H1 (cell line): ENCODE data around the gene ZNF576. TPM values are rescaled to one million over a fixed set of nuclear protein-coding genes. Genes with fewer than 3 reads are reported as not detected.

ENCODE experiments used
- CTCF ChIA-PET: fragments of 300-600 bp; sonication (Branson Sonifier 250); formaldehyde crosslinking; loops from one replicate; lab custom pipeline; 2021; ENCODE audit not compliant: partially characterized antibody; lab: Charles Lee
- POLR2A ChIA-PET: fragments of 300-600 bp; sonication (Branson Sonifier 250); formaldehyde crosslinking; loops from one replicate; lab custom pipeline; 2021; ENCODE audit warnings: inconsistent platforms; ENCODE audit not compliant: partially characterized antibody; lab: Charles Lee
- DNase-seq, 2 experiments: peaks; one replicate each; pipeline versions ENCODE4 v3.0.0 to v3.0.0-alpha.2; 2010 to 2022; ENCODE audit warnings: low spot score in 2 of 2, low read depth in 1 of 2, mixed read lengths in 1 of 2
- FAIRE-seq: peaks from 2 replicates; lab custom pipeline; 2011; peaks lifted over from hg19 to GRCh38; lab: Jason Lieb, UNC
- H2AFZ ChIP-seq: 2 replicates; pipeline ENCODE4 v1.8.1; 2012; ENCODE audit warnings: low read length, inconsistent platforms
- H2AK5ac ChIP-seq: 2 replicates; pipeline ENCODE4 v1.6.1; 2013; ENCODE audit warnings: low read depth, low read length
- H2BK120ac ChIP-seq: replicated peaks from 2 replicates; pipeline ENCODE3; 2013; ENCODE audit warnings: low read depth, low read length, inconsistent platforms
- H2BK12ac ChIP-seq: 2 replicates; pipeline ENCODE4 v1.6.1; 2013; ENCODE audit warnings: low read depth, low read length
- H2BK15ac ChIP-seq: 2 replicates; pipeline ENCODE4 v1.6.1; 2013; ENCODE audit warnings: low read length
- H2BK20ac ChIP-seq: 2 replicates; pipeline ENCODE4 v1.6.1; 2013; ENCODE audit warnings: low read length
- H2BK5ac ChIP-seq: 2 replicates; pipeline ENCODE4 v1.6.1; 2013; ENCODE audit warnings: low read depth, low read length
- H3K14ac ChIP-seq: 2 replicates; pipeline ENCODE4 v1.6.1; 2013; ENCODE audit warnings: inconsistent platforms; ENCODE audit not compliant: insufficient read length
- H3K18ac ChIP-seq: 2 replicates; pipeline ENCODE4 v1.6.1; 2013; ENCODE audit warnings: low read length; ENCODE audit errors: extremely low read depth
- H3K23ac ChIP-seq: 2 replicates; pipeline ENCODE4 v1.6.1; 2013; ENCODE audit warnings: inconsistent platforms; ENCODE audit not compliant: insufficient read length
- H3K23me2 ChIP-seq: 2 replicates; pipeline ENCODE4 v1.6.1; 2013; ENCODE audit warnings: low read depth, low read length
- H3K27ac ChIP-seq: 2 replicates; pipeline ENCODE4 v1.6.1; 2011; ENCODE audit warnings: low read depth, low read length, inconsistent platforms
- H3K27me3 ChIP-seq, 4 experiments: replicated peaks in 1 of 4; 1 replicate in 1 of 4; 2 replicates in 3 of 4; pipeline versions ENCODE4 v1.6.1 to v1.8.1; 2011 to 2013; ENCODE audit warnings: low read length in 3 of 4, mild to moderate bottlenecking in 3 of 4, inconsistent platforms in 2 of 4, mixed read lengths in 2 of 4, moderate library complexity in 1 of 4; ENCODE audit not compliant: control insufficient read depth in 3 of 4, insufficient read depth in 3 of 4; ENCODE audit errors: extremely low read depth in 1 of 4
- H3K36me3 ChIP-seq, 4 experiments: 2 replicates each; pipeline versions ENCODE4 v1.6.1 to v1.8.1; 2011 to 2013; ENCODE audit warnings: mild to moderate bottlenecking in 4 of 4, low read length in 3 of 4, moderate library complexity in 2 of 4, control low read depth in 1 of 4, inconsistent platforms in 1 of 4; ENCODE audit not compliant: insufficient read depth in 4 of 4, control insufficient read depth in 2 of 4
- H3K4ac ChIP-seq: replicated peaks from 2 replicates; pipeline ENCODE3; 2013; ENCODE audit warnings: low read length, low read depth, mixed read lengths, inconsistent platforms; ENCODE audit not compliant: insufficient read length
- H3K4me1 ChIP-seq, 4 experiments: replicated peaks in 1 of 4; 1 replicate in 1 of 4; 2 replicates in 3 of 4; pipeline versions ENCODE4 v1.6.1 to v1.8.1; 2011 to 2013; ENCODE audit warnings: low read length in 3 of 4, inconsistent platforms in 2 of 4, mixed read lengths in 1 of 4; ENCODE audit not compliant: insufficient read depth in 4 of 4, control insufficient read depth in 3 of 4
- H3K4me2 ChIP-seq, 2 experiments: 2 replicates each; pipeline versions ENCODE4 v1.6.1 to v1.8.1; 2011 to 2013; ENCODE audit warnings: low read depth in 2 of 2, low read length in 2 of 2, control low read depth in 1 of 2, inconsistent platforms in 1 of 2, mild to moderate bottlenecking in 1 of 2; ENCODE audit not compliant: insufficient read depth in 1 of 2
- H3K4me3 ChIP-seq, 4 experiments: fragments of 200-600, 300-600 bp in 1 of 4; sonication (generic), shearing (Covaris generic), sonication (Bioruptor Twin) in 1 of 4; 2 replicates each; pipeline versions ENCODE4 v1.5.1 to v1.8.1; 2011 to 2016; ENCODE audit warnings: low read length in 4 of 4, low read depth in 3 of 4, control low read depth in 2 of 4, inconsistent platforms in 2 of 4, mild to moderate bottlenecking in 2 of 4, mixed read lengths in 1 of 4, moderate library complexity in 1 of 4; ENCODE audit not compliant: insufficient read depth in 2 of 4; ENCODE audit errors: extremely low read depth in 1 of 4
- H3K56ac ChIP-seq: replicated peaks from 2 replicates; pipeline ENCODE3; 2013; ENCODE audit warnings: low read depth, mild to moderate bottlenecking, mixed read lengths, low read length, inconsistent platforms; ENCODE audit not compliant: insufficient read length
- H3K79me1 ChIP-seq: 2 replicates; pipeline ENCODE4 v1.6.1; 2013; ENCODE audit warnings: low read depth, low read length, control low read depth
- H3K79me2 ChIP-seq, 2 experiments: 2 replicates each; pipeline versions ENCODE4 v1.6.1 to v1.8.1; 2012 to 2013; ENCODE audit warnings: low read length in 2 of 2, mild to moderate bottlenecking in 2 of 2, inconsistent platforms in 1 of 2; ENCODE audit not compliant: insufficient read depth in 2 of 2, control insufficient read depth in 1 of 2
- H3K9ac ChIP-seq, 4 experiments: replicated peaks in 1 of 4; 1 replicate in 1 of 4; 2 replicates in 3 of 4; pipeline versions ENCODE4 v1.6.1 to v1.8.1; 2011 to 2013; ENCODE audit warnings: low read depth in 3 of 4, low read length in 3 of 4, control low read depth in 2 of 4, mild to moderate bottlenecking in 2 of 4, moderate library complexity in 2 of 4, inconsistent platforms in 1 of 4; ENCODE audit errors: extremely low read depth in 1 of 4
- H3K9me3 ChIP-seq, 2 experiments: 2 replicates each; pipeline versions ENCODE4 v1.6.1 to v1.8.1; 2012 to 2013; ENCODE audit warnings: mild to moderate bottlenecking in 2 of 2, moderate library complexity in 2 of 2, control low read depth in 1 of 2, inconsistent platforms in 1 of 2, low read depth in 1 of 2, low read length in 1 of 2, mixed read lengths in 1 of 2; ENCODE audit not compliant: insufficient read depth in 2 of 2
- H4K20me1 ChIP-seq, 2 experiments: replicated peaks in 1 of 2; 2 replicates each; pipeline versions ENCODE3 to v1.8.1; 2011 to 2013; ENCODE audit warnings: inconsistent platforms in 2 of 2, low read length in 2 of 2, mild to moderate bottlenecking in 1 of 2; ENCODE audit not compliant: insufficient read depth in 2 of 2, control insufficient read depth in 1 of 2
- H4K5ac ChIP-seq: 2 replicates; pipeline ENCODE4 v1.6.1; 2013; ENCODE audit warnings: low read length, low read depth, mixed read lengths, inconsistent platforms; ENCODE audit not compliant: insufficient read length
- H4K8ac ChIP-seq: 2 replicates; pipeline ENCODE4 v1.8.0; 2013; ENCODE audit warnings: mild to moderate bottlenecking, moderate library complexity, low read length, inconsistent platforms; ENCODE audit not compliant: insufficient read depth; ENCODE audit errors: extremely low read depth
- H4K91ac ChIP-seq: replicated peaks from 2 replicates; pipeline ENCODE3; 2013; ENCODE audit warnings: low read length, mixed read lengths, inconsistent platforms; ENCODE audit not compliant: insufficient read length
- BACH1 ChIP-seq: IDR thresholded peaks from 2 replicates; pipeline ENCODE4 v1.6.1; 2012; ENCODE audit warnings: low read length, improper control_type of control experiment
- BRCA1 ChIP-seq: IDR thresholded peaks from 2 replicates; pipeline ENCODE4 v1.6.1; 2012; ENCODE audit warnings: low read depth, low read length, improper control_type of control experiment
- CBX5 ChIP-seq: fragments of 300-800, 300-1000 bp; sonication (generic); IDR thresholded peaks from 2 replicates; pipeline ENCODE4 v1.7.1; 2016; ENCODE audit warnings: antibody characterized with exemption, low read length, low read depth
- CBX8 ChIP-seq: fragments of 300-800, 300-1000 bp; sonication (generic); IDR thresholded peaks from 2 replicates; pipeline ENCODE4 v1.7.1; 2016; ENCODE audit warnings: low read depth, low read length, borderline replicate concordance
- CREB1 ChIP-seq: IDR thresholded peaks from 2 replicates; pipeline ENCODE4 v1.6.1; 2012; ENCODE audit warnings: inconsistent platforms
- EGR1 ChIP-seq: IDR thresholded peaks from 2 replicates; pipeline ENCODE4 v1.6.1; 2011; ENCODE audit warnings: low read depth, low read length, borderline replicate concordance
- HDAC2 ChIP-seq, 2 experiments: fragments of 300-600 bp in 1 of 2; sonication (generic) in 1 of 2; IDR thresholded peaks; 2 replicates each; pipeline ENCODE4 v1.6.1; 2011 to 2012; ENCODE audit warnings: low read depth in 2 of 2, low read length in 2 of 2, mild to moderate bottlenecking in 2 of 2, moderate library complexity in 2 of 2, borderline replicate concordance in 1 of 2, inconsistent platforms in 1 of 2
- RBBP5 ChIP-seq: IDR thresholded peaks from 2 replicates; pipeline ENCODE4 v1.7.1; 2012; ENCODE audit warnings: low read depth, mild to moderate bottlenecking, inconsistent platforms, low read length, moderate library complexity, borderline replicate concordance
- SIN3A ChIP-seq, 2 experiments: IDR thresholded peaks in 1 of 2; conservative IDR thresholded peaks in 1 of 2; 2 replicates each; pipeline ENCODE4 v1.6.1; 2011 to 2012; ENCODE audit warnings: low read length in 2 of 2, improper control_type of control experiment in 1 of 2, low read depth in 1 of 2, mild to moderate bottlenecking in 1 of 2
- SIRT6 ChIP-seq: IDR thresholded peaks from one replicate; pipeline ENCODE4 v1.7.1; 2012; ENCODE audit warnings: low read length, inconsistent platforms
- WGBS, 2 experiments: shearing (Covaris generic) in 1 of 2; methylation state at CpG; one replicate each; pipeline versions ENCODE4 v1.1.6 to v1.1.7; 2013 to 2015; ENCODE audit warnings: low lambda C conversion rate in 2 of 2, mixed read lengths in 2 of 2, inconsistent platforms in 1 of 2, low coverage in 1 of 2, missing lambda C conversion rate in 1 of 2; ENCODE audit not compliant: insufficient replicate concordance in 2 of 2, insufficient coverage in 1 of 2, insufficient read length in 1 of 2; ENCODE audit errors: extremely low coverage in 1 of 2, missing lambda C conversion rate in 1 of 2; 5-methylcytosine and 5-hydroxymethylcytosine counted together
- polyA plus RNA-seq, 7 experiments: library from polyadenylated mRNA; depleted of rRNA in 3 of 7; stranded (reverse) in 5 of 7; unstranded in 2 of 7; fragments of >200 nt in 5 of 7; fragments of 200-250 nt in 2 of 7; gene quantifications; 1 replicate in 5 of 7; 2 replicates in 1 of 7; 4 replicates in 1 of 7; pipeline versions ENCODE4 v1.2.1 to v1.2.3, GENCODE V29; 2011 to 2013; ENCODE audit warnings: missing spikeins in 2 of 7, mixed read lengths in 2 of 7
- total RNA-seq: library from RNA; stranded (reverse); fragmentation: NEBNext Ultra II Directional; extraction: Animal tissue kit (Norgen Biotek cat#: 25700); gene quantifications from 2 replicates; pipeline ENCODE4 v1.2.1, GENCODE V29; 2021
- TF ChIP-seq, protein P1 (sequence below): IDR thresholded peaks from 2 replicates; pipeline ENCODE4 v1.6.1; 2012; ENCODE audit warnings: inconsistent platforms

ZNF576 gene
- total and polyA plus RNA-seq, 2 of the 8 experiments (the other 6 are each of a cell fraction or from before 2014, with no cell fraction given) = 13.6 to 32.4 TPM

DNA sequence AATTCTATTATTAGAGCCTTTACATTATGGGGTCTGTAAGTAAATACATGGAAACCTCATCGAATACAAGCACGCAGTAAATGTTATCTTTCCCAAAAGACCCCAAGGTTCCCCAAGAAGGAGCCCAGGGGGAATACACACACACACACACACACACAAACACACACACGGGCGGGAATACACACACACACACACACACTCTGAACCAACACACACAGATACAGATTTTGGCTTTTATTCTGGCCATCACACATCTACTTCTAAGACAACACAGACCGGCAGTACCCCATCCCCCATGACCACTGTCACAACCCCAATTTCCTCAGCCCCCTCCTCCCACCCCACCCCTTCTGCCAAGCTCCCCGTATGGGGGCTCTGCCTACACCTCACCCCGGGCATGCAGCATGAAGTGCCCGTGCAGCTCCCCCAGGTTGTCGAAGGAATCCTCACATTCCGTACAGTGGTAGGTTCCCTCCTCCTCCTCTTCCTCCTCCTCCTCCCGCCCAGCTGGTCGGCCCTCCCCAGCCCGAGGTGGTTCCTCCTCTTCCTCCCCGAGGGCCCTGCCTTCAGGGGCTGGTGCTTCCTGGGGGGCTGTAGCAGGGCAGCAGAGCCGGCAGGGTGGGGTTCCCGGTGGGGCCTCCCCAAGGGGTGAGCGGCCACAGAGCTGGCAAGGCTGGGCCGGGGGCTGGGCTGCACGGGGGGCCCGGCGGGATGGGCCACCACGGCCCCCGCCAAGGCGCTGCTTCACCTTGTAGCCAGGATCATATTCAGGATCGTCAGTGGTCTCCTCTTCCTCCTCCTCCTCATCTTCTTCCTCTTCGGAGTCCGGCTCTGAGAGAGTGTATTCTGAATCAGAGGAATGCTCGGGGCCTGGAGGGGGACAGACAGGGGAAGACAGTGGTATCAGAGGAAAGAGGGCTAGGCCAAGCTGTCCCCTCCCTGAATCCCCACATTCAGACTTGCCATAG, 11.1 kb downstream of the ZNF576 start:
- Histone ChIP-seq H4K5ac (no peak overlapping the region), H3K4me2 (no peak overlapping the region)
- POLR2A ChIA-PET = interaction anchor here (0.9 to 3.4 kb wide), 4 partner anchors 10 to 63 kb away, joined by 3 to 17 read pairs (median 3); partner anchors contain the start of genes IRGQ and ZNF576
- TF ChIP-seq SIRT6 = no peak
- TF ChIP-seq EGR1 = no peak
- TF ChIP-seq SIN3A (conservative IDR thresholded peaks at IDR 0.05 in 1 of 2, IDR thresholded peaks at IDR 0.05 in 1 of 2; ENCODE audit: low read depth in 1 of 2, low read length in 2 of 2) = no peak
- no peak for TF ChIP-seq BRCA1
- TF ChIP-seq, protein P1, sequence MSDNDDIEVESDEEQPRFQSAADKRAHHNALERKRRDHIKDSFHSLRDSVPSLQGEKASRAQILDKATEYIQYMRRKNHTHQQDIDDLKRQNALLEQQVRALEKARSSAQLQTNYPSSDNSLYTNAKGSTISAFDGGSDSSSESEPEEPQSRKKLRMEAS = no peak
- TF ChIP-seq RBBP5 = no peak
- no peak for TF ChIP-seq CBX8
- no peak for TF ChIP-seq CBX5
- no peak for TF ChIP-seq BACH1
- TF ChIP-seq CREB1 = no peak
- no peak for TF ChIP-seq HDAC2 (IDR thresholded peaks at IDR 0.05; ENCODE audit: borderline replicate concordance in 1 of 2, low read depth in 2 of 2, low read length in 2 of 2)

More for the DNA sequence above, 11.1 kb downstream of the ZNF576 start:
- H2BK5ac ChIP-seq = no peak overlapping the region
- H4K91ac ChIP-seq = no peak overlapping the region
- H3K4me1 ChIP-seq = no peaks in the 10 kb centered on the region
- no peak overlapping the region for H4K8ac ChIP-seq
- FAIRE-seq (no peak), DNase-seq (no peak)
- H3K4ac ChIP-seq = no peak overlapping the region
- CTCF ChIA-PET = interaction anchor here (1.8 to 2.1 kb wide), 2 partner anchors 10 to 18 kb away, joined by 9 read pairs; no protein-coding TSS in a partner anchor
- H3K14ac ChIP-seq = no peak overlapping the region
- no peak overlapping the region for H3K27ac ChIP-seq
- H3K4me3 ChIP-seq = no peak overlapping the region
- H3K23ac ChIP-seq = no peak overlapping the region
- no peak overlapping the region for H2BK15ac ChIP-seq
- no peak overlapping the region for H3K56ac ChIP-seq
- H4K20me1 ChIP-seq = peaks cover 0 to 9% of the 10 kb centered on the region in 2 experiments
- H3K18ac ChIP-seq = no peak overlapping the region
- no peaks in the 10 kb centered on the region for H3K79me2 ChIP-seq
- no peak overlapping the region for H2AK5ac ChIP-seq
- H3K9me3 ChIP-seq = no peaks in the 10 kb centered on the region; a peak in 1 of 4 replicates
- no peak overlapping the region for H2BK120ac ChIP-seq
- 96% methylated on average over 6 of the region's 28 CpGs; no CpG with 5 or more reads in 1 of the 2 experiments for WGBS, 2 experiments
- no peak overlapping the region for H2BK12ac ChIP-seq
- no peak overlapping the region for H3K9ac ChIP-seq
- H2BK20ac ChIP-seq = no peak overlapping the region
- no peak overlapping the region for H2AFZ ChIP-seq
- H3K27me3 ChIP-seq = no peaks in the 10 kb centered on the region
- no peaks in the 10 kb centered on the region; the same call in 1 of the 2 replicates for H3K23me2 ChIP-seq
- peaks cover 0 to 4% (median 0%) of the 10 kb centered on the region in 4 experiments; a peak in 1 of 8 replicates for H3K36me3 ChIP-seq
- H3K79me1 ChIP-seq = peaks cover 5% of the 10 kb centered on the region; the same call in 1 of the 2 replicates
